ENCODE measurements around the gene HIPK3.

Gene HIPK3

DNA sequence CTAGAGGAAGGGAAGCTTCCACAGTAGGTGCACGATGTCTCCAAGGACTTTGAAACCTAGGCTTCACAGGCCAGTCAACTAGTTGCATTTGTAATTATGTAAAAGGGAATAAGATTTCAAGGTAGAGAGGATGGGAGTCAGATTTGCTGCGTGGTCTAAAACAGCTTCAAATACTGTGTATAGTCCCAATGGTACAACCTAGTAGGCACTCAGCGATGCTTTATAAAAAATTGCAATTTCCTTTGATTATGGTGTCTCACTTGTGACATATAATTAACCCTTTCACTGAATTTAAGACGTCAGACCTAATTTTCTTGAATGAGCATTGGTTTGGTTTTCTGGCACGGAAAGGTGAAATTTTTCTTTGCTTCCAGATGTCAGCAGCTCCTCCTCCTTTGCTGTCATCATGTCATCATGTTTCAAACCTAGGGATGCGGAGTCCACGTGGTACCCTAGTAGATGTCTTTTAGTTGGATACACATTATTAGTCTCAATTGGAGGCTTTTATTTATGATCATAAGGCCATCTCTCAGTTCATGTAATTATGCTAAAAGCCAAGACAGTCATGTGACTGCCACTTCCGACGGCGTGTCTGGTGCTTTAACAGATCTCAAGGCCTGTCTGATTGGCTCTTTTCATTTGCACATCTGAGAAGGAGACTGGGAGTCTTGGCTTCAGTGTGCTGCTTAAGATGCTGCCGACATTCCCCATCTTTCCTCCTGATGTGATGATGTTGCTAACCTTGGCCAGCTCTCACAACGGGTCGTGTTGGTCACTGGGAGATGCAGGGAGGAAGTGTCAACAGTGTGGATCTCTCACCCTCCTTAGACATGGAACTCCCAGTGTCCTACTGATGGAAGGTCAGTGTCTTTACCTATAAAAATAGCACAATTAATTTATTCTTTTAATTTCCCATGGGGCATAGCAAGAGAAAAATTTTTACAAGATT lies 134.0 kb downstream of the HIPK3 start:
- no peak for DNase-seq (ENCODE audit: low read depth in 2 of 2)

- no peak for DNase-seq (ENCODE audit: low read depth in 2 of 2)
Measured at GRCh38 chr11:33391893-33392251, 134.7 kb downstream of the HIPK3 start.

DNA sequence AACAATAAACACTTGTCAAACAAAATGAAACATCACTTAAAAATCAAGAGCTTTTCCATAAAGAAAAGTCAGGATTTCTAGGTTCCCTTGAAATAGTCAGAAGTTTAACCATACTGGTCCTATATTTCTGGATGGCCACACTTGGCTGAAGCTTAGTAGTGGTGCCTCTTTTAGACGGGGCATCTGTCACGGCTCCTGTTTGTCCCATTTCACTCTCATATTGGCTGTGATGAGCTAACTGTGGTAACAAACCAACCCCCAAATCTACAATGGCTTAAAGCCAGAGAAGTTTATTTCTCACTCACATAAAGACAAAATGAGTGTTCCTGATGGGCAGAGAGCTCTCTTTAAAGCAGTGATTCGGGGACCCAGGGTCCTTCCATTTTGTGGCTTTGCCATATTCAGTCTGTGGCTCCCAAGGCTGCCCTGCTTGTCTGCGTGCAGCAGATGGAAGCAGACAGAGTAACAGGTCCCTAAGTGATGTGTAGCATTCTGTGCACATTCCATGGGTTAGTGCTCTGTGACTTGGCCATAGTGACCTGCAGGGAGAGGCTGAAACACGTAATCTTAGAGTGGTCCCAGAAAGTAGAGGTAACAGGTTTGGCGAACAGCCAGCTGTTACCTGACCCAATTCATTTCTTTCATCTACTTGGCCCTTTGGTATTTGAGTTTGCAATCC lies 137.4 kb downstream of the HIPK3 start:
- DNase-seq (ENCODE audit: low read depth in 2 of 2), result no peak

- no peak for DNase-seq (ENCODE audit: low read depth in 2 of 2)
Measured at GRCh38 chr11:33396361-33396760, 139.2 kb downstream of the HIPK3 start.

GRCh38 chr11:33399421-33399820 lies 142.2 kb downstream of the HIPK3 start:
- DNase-seq (ENCODE audit: low read depth in 2 of 2), result no peak

DNA sequence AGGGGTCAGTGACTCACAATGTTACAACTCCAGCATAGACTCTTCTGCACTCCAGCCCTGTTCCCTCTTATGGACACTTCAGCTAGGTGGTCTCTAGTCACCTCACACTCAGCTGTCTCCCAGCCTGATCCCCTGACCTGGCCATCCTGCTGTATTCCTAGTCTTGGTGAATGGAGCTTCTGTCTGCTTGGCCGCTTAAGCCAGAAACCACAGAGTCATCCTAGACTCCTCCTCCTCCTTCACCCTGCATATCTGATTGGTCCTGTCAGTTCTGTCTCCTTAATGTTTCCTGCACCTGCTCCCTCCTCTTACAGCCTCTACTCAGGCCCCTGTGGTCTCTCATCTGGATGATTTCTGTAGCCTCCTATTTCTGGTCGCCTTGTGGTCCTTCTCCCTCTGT lies 144.9 kb downstream of the HIPK3 start:
- no peak for DNase-seq (ENCODE audit: low read depth in 2 of 2)

- no peak for DNase-seq (ENCODE audit: low read depth in 2 of 2)
Measured at GRCh38 chr11:33403344-33403743, 146.2 kb downstream of the HIPK3 start.

GRCh38 chr11:33405834-33406602 lies 148.8 kb downstream of the HIPK3 start:
- no peak for DNase-seq (ENCODE audit: low read depth in 2 of 2)
